ENCODE measurements around the gene MAD2L1BP. TPM values are rescaled to one million over a fixed set of nuclear protein-coding genes. Genes with fewer than 3 reads are reported as not detected.

The MAD2L1BP gene
- total RNA-seq, 1 experiment from 2014 or later: 30.1 TPM

DNA sequence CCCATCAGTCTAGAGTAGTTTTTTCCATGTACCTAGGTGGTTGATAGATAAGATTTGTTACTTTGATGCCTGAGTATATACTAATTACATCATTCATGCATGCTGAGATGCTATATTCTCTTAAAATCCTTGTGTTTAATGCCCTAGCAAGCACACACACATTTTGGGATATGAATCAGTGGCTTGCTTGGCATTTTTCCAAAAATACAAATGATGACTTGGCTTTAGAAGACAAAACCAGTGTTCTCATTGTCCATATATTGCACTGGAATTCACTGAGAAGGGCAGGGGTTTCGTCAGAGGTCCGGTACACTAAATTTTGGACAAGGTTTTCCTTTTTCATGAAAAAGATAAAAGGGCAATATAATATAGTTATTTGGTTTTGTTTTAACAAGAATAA lies 31.5 kb upstream of the MAD2L1BP start:
- ChIA-PET CTCF (no interaction called here), POLR2A (interaction anchor here (0.6 kb wide), 1 partner anchor 18 kb away, joined by 4 read pairs; no protein-coding TSS in a partner anchor)
- no peaks in the 10 kb centered on the region for H3K9me3 Mint-ChIP-seq
- TF ChIP-seq KAT7 (CRISPR knock-in tag; IDR thresholded peaks at IDR 0.05; ENCODE audit: borderline replicate concordance) (no peak), FOXP1 (CRISPR knock-in tag; IDR thresholded peaks at IDR 0.05; ENCODE audit: borderline replicate concordance) (no peak), ZBTB21 (CRISPR knock-in tag; IDR thresholded peaks at IDR 0.05; ENCODE audit: borderline replicate concordance) (no peak), RORB (CRISPR knock-in tag; IDR thresholded peaks at IDR 0.05) (no peak), NFE2L1 (CRISPR knock-in tag; IDR thresholded peaks at IDR 0.05) (no peak), ZNF219 (CRISPR knock-in tag; IDR thresholded peaks at IDR 0.05; ENCODE audit: borderline replicate concordance) (no peak), TEAD4 (CRISPR knock-in tag; IDR thresholded peaks at IDR 0.05) (no peak)
- TF ChIP-seq, protein P1, sequence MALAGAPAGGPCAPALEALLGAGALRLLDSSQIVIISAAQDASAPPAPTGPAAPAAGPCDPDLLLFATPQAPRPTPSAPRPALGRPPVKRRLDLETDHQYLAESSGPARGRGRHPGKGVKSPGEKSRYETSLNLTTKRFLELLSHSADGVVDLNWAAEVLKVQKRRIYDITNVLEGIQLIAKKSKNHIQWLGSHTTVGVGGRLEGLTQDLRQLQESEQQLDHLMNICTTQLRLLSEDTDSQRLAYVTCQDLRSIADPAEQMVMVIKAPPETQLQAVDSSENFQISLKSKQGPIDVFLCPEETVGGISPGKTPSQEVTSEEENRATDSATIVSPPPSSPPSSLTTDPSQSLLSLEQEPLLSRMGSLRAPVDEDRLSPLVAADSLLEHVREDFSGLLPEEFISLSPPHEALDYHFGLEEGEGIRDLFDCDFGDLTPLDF (CRISPR knock-in tag; IDR thresholded peaks at IDR 0.05): no peak
- TF ChIP-seq, protein P2, sequence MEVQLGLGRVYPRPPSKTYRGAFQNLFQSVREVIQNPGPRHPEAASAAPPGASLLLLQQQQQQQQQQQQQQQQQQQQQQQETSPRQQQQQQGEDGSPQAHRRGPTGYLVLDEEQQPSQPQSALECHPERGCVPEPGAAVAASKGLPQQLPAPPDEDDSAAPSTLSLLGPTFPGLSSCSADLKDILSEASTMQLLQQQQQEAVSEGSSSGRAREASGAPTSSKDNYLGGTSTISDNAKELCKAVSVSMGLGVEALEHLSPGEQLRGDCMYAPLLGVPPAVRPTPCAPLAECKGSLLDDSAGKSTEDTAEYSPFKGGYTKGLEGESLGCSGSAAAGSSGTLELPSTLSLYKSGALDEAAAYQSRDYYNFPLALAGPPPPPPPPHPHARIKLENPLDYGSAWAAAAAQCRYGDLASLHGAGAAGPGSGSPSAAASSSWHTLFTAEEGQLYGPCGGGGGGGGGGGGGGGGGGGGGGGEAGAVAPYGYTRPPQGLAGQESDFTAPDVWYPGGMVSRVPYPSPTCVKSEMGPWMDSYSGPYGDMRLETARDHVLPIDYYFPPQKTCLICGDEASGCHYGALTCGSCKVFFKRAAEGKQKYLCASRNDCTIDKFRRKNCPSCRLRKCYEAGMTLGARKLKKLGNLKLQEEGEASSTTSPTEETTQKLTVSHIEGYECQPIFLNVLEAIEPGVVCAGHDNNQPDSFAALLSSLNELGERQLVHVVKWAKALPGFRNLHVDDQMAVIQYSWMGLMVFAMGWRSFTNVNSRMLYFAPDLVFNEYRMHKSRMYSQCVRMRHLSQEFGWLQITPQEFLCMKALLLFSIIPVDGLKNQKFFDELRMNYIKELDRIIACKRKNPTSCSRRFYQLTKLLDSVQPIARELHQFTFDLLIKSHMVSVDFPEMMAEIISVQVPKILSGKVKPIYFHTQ (CRISPR knock-in tag; IDR thresholded peaks at IDR 0.05): no peak
- TF ChIP-seq, protein P3, sequence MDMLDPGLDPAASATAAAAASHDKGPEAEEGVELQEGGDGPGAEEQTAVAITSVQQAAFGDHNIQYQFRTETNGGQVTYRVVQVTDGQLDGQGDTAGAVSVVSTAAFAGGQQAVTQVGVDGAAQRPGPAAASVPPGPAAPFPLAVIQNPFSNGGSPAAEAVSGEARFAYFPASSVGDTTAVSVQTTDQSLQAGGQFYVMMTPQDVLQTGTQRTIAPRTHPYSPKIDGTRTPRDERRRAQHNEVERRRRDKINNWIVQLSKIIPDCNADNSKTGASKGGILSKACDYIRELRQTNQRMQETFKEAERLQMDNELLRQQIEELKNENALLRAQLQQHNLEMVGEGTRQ (CRISPR knock-in tag; IDR thresholded peaks at IDR 0.05): no peak
- TF ChIP-seq, protein P4, sequence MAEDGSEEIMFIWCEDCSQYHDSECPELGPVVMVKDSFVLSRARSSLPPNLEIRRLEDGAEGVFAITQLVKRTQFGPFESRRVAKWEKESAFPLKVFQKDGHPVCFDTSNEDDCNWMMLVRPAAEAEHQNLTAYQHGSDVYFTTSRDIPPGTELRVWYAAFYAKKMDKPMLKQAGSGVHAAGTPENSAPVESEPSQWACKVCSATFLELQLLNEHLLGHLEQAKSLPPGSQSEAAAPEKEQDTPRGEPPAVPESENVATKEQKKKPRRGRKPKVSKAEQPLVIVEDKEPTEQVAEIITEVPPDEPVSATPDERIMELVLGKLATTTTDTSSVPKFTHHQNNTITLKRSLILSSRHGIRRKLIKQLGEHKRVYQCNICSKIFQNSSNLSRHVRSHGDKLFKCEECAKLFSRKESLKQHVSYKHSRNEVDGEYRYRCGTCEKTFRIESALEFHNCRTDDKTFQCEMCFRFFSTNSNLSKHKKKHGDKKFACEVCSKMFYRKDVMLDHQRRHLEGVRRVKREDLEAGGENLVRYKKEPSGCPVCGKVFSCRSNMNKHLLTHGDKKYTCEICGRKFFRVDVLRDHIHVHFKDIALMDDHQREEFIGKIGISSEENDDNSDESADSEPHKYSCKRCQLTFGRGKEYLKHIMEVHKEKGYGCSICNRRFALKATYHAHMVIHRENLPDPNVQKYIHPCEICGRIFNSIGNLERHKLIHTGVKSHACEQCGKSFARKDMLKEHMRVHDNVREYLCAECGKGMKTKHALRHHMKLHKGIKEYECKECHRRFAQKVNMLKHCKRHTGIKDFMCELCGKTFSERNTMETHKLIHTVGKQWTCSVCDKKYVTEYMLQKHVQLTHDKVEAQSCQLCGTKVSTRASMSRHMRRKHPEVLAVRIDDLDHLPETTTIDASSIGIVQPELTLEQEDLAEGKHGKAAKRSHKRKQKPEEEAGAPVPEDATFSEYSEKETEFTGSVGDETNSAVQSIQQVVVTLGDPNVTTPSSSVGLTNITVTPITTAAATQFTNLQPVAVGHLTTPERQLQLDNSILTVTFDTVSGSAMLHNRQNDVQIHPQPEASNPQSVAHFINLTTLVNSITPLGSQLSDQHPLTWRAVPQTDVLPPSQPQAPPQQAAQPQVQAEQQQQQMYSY (CRISPR knock-in tag; IDR thresholded peaks at IDR 0.05): no peak
- TF ChIP-seq, protein P5, sequence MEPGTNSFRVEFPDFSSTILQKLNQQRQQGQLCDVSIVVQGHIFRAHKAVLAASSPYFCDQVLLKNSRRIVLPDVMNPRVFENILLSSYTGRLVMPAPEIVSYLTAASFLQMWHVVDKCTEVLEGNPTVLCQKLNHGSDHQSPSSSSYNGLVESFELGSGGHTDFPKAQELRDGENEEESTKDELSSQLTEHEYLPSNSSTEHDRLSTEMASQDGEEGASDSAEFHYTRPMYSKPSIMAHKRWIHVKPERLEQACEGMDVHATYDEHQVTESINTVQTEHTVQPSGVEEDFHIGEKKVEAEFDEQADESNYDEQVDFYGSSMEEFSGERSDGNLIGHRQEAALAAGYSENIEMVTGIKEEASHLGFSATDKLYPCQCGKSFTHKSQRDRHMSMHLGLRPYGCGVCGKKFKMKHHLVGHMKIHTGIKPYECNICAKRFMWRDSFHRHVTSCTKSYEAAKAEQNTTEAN (CRISPR knock-in tag; IDR thresholded peaks at IDR 0.05): no peak
- H3K4me1 Mint-ChIP-seq: no peaks in the 10 kb centered on the region
- H3K27me3 Mint-ChIP-seq (ENCODE audit: low read depth): no peaks in the 10 kb centered on the region
- H3K4me3 Mint-ChIP-seq: no peak overlapping the region
- H3K27ac Mint-ChIP-seq: no peak overlapping the region
- ATAC-seq (no peak), DNase-seq (ENCODE audit: low spot score) (no peak)
- H3K36me3 Mint-ChIP-seq: peaks cover 27% of the 10 kb centered on the region

DNA sequence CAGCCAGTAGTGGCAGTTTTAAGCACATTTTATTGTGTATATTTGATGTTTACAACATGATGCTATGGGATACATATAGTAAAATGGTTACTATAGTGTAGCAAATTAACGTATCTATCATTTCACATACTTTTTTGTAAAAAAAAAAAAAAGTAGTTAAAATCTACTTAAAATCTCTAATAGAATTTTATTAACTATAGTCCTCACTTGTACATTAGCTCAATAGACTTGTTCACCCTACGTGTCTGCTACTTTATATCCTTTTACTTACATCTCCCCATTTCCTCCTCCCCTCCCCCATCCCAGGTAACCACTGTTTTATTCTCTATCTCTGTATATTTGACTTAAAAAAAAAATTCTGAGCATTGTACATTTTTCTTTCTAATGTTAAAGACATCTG lies 29.6 kb upstream of the MAD2L1BP start:
- Mint-ChIP-seq H3K4me1 (no peaks in the 10 kb centered on the region), H3K36me3 (peaks cover 31% of the 10 kb centered on the region), H3K27me3 (ENCODE audit: low read depth) (no peaks in the 10 kb centered on the region), H3K4me3 (no peak overlapping the region), H3K27ac (no peak overlapping the region), H3K9me3 (no peaks in the 10 kb centered on the region)
- TF ChIP-seq CREM (CRISPR knock-in tag; IDR thresholded peaks at IDR 0.05): no peak
- TF ChIP-seq CREB1 (CRISPR knock-in tag; IDR thresholded peaks at IDR 0.05): no peak
- TF ChIP-seq, protein P6, sequence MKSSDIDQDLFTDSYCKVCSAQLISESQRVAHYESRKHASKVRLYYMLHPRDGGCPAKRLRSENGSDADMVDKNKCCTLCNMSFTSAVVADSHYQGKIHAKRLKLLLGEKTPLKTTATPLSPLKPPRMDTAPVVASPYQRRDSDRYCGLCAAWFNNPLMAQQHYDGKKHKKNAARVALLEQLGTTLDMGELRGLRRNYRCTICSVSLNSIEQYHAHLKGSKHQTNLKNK (CRISPR knock-in tag; IDR thresholded peaks at IDR 0.05): no peak
- no peak for TF ChIP-seq SOX15 (CRISPR knock-in tag; IDR thresholded peaks at IDR 0.05)
- no peak for TF ChIP-seq GRHL2 (CRISPR knock-in tag; IDR thresholded peaks at IDR 0.05; ENCODE audit: insufficient replicate concordance, severe bottlenecking)
- no peak for TF ChIP-seq ETV6 (CRISPR knock-in tag; IDR thresholded peaks at IDR 0.05)
- TF ChIP-seq, protein P7, sequence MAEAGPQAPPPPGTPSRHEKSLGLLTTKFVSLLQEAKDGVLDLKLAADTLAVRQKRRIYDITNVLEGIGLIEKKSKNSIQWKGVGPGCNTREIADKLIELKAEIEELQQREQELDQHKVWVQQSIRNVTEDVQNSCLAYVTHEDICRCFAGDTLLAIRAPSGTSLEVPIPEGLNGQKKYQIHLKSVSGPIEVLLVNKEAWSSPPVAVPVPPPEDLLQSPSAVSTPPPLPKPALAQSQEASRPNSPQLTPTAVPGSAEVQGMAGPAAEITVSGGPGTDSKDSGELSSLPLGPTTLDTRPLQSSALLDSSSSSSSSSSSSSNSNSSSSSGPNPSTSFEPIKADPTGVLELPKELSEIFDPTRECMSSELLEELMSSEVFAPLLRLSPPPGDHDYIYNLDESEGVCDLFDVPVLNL (CRISPR knock-in tag; IDR thresholded peaks at IDR 0.05; ENCODE audit: borderline replicate concordance, low read depth): no peak
- TF ChIP-seq, protein P8, sequence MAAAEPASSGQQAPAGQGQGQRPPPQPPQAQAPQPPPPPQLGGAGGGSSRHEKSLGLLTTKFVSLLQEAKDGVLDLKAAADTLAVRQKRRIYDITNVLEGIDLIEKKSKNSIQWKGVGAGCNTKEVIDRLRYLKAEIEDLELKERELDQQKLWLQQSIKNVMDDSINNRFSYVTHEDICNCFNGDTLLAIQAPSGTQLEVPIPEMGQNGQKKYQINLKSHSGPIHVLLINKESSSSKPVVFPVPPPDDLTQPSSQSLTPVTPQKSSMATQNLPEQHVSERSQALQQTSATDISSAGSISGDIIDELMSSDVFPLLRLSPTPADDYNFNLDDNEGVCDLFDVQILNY (CRISPR knock-in tag; IDR thresholded peaks at IDR 0.05): no peak
- no peak for TF ChIP-seq MXD4 (CRISPR knock-in tag; IDR thresholded peaks at IDR 0.05; ENCODE audit: borderline replicate concordance)
- no peak for TF ChIP-seq GABPB1 (CRISPR knock-in tag; IDR thresholded peaks at IDR 0.05)
- TF ChIP-seq ZBTB21 (CRISPR knock-in tag; IDR thresholded peaks at IDR 0.05; ENCODE audit: borderline replicate concordance): no peak
- no peak for DNase-seq (ENCODE audit: low spot score)
- no peak for ATAC-seq
- POLR2A ChIA-PET: no interaction called here
- CTCF ChIA-PET: interaction anchor here (1.0 kb wide), 1 partner anchor 10 kb away, joined by 3 read pairs; no protein-coding TSS in a partner anchor

All from WTC11 (cell line).